Ishikawa (cell line): ENCODE data around the gene SBF2.

Source experiments
- CREB1 ChIP-seq: IDR thresholded peaks from 2 replicates; pipeline ENCODE4 v1.6.1; 2012; ENCODE audit warnings: low read depth
- FOXM1 ChIP-seq: IDR thresholded peaks from 2 replicates; pipeline ENCODE4 v1.6.1; 2012; ENCODE audit warnings: low read depth, borderline replicate concordance
- RAD21 ChIP-seq: IDR thresholded peaks from 2 replicates; pipeline ENCODE4 v1.6.1; 2012; ENCODE audit warnings: low read depth
- TAF1 ChIP-seq: IDR thresholded peaks from 2 replicates; pipeline ENCODE4 v1.6.1; 2012; ENCODE audit warnings: low read depth, mild to moderate bottlenecking
- TEAD4 ChIP-seq: IDR thresholded peaks from 2 replicates; pipeline ENCODE4 v1.6.1; 2012
- USF1 ChIP-seq: IDR thresholded peaks from 2 replicates; pipeline ENCODE4 v1.6.1; 2012
- YY1 ChIP-seq: IDR thresholded peaks from 2 replicates; pipeline ENCODE4 v1.6.1; 2012; ENCODE audit warnings: low read depth
- TF ChIP-seq, protein P1 (sequence below): IDR thresholded peaks from 2 replicates; pipeline ENCODE4 v1.6.1; 2012; ENCODE audit warnings: low read depth, mild to moderate bottlenecking

- TF ChIP-seq YY1, result no peak
- no peak for TF ChIP-seq RAD21
- TF ChIP-seq TAF1, result no peak
- no peak for TF ChIP-seq TEAD4
- no peak for TF ChIP-seq CREB1
- TF ChIP-seq FOXM1, result no peak
- no peak for TF ChIP-seq USF1
- TF ChIP-seq, protein P1, sequence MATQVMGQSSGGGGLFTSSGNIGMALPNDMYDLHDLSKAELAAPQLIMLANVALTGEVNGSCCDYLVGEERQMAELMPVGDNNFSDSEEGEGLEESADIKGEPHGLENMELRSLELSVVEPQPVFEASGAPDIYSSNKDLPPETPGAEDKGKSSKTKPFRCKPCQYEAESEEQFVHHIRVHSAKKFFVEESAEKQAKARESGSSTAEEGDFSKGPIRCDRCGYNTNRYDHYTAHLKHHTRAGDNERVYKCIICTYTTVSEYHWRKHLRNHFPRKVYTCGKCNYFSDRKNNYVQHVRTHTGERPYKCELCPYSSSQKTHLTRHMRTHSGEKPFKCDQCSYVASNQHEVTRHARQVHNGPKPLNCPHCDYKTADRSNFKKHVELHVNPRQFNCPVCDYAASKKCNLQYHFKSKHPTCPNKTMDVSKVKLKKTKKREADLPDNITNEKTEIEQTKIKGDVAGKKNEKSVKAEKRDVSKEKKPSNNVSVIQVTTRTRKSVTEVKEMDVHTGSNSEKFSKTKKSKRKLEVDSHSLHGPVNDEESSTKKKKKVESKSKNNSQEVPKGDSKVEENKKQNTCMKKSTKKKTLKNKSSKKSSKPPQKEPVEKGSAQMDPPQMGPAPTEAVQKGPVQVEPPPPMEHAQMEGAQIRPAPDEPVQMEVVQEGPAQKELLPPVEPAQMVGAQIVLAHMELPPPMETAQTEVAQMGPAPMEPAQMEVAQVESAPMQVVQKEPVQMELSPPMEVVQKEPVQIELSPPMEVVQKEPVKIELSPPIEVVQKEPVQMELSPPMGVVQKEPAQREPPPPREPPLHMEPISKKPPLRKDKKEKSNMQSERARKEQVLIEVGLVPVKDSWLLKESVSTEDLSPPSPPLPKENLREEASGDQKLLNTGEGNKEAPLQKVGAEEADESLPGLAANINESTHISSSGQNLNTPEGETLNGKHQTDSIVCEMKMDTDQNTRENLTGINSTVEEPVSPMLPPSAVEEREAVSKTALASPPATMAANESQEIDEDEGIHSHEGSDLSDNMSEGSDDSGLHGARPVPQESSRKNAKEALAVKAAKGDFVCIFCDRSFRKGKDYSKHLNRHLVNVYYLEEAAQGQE, result no peak
Observed at GRCh38 chr11:10221342-10221741, 72.7 kb downstream of the SBF2 start.
